ENCODE measurements around the gene NLGN3.

The NLGN3 gene

DNA sequence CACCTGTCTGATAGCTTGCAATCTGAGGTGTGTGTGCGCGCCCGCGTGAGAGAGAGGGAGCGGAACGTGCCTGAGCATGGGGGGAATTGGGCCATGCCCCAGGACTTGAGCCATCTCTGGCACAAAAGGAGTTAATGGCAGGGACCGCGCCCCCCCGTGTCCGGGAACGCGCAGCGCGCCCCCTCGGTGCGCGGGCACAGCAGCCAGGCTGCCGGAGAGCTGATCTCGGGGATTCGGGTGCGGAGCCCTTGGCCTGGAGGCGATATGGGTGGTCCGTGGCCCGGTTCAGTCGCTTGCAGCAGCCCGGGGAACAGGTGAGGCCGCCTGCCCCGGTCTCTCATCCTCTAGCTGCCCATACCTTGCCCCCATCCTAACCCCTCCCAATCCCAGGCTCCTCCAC, at the start of gene NLGN3:
NLGN3 (plus strand) TSS at position 191 of the 400 bp plus-strand sequence. CDS start 2,909 bp downstream, outside the sequence.
- no peak for DNase-seq (ENCODE audit: extremely low read depth, low read depth)
- TF ChIP-seq, protein P1, sequence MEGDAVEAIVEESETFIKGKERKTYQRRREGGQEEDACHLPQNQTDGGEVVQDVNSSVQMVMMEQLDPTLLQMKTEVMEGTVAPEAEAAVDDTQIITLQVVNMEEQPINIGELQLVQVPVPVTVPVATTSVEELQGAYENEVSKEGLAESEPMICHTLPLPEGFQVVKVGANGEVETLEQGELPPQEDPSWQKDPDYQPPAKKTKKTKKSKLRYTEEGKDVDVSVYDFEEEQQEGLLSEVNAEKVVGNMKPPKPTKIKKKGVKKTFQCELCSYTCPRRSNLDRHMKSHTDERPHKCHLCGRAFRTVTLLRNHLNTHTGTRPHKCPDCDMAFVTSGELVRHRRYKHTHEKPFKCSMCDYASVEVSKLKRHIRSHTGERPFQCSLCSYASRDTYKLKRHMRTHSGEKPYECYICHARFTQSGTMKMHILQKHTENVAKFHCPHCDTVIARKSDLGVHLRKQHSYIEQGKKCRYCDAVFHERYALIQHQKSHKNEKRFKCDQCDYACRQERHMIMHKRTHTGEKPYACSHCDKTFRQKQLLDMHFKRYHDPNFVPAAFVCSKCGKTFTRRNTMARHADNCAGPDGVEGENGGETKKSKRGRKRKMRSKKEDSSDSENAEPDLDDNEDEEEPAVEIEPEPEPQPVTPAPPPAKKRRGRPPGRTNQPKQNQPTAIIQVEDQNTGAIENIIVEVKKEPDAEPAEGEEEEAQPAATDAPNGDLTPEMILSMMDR (IDR thresholded peaks at IDR 0.05; ENCODE audit: low read depth, low read length, missing control alignments), result no peak
- no peak within 1 kb of the TSS for H3K4me3 ChIP-seq (replicated peaks; ENCODE audit: low read depth, low read length)

DNA sequence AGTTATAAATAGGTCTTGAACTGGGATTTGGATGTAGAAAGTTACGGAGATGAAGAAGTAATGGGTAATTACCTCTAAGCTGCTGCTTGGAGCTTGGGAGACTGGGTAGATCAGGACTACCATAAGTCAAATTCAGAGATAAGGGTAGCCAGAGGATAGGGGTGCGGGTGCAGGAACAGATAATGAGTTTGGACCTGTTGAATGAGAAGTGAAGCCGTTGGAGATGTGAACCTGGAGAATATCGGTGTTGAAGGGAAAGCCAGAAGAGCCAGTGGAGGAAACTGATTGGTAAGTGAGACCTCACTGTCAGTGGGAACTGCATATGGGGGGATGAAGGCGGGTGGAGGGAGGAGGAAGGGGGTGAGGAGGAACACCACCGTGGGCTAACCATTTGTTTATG, 49.6 kb upstream of the NLGN3 start:
- no peak for DNase-seq (ENCODE audit: extremely low read depth, low read depth)
- peak overlapping the region; percentile 53 for H3K4me3 ChIP-seq (replicated peaks; ENCODE audit: low read depth, low read length)
- TF ChIP-seq, protein P1 (IDR thresholded peaks at IDR 0.05; ENCODE audit: low read depth, low read length, missing control alignments), result no peak

DNA sequence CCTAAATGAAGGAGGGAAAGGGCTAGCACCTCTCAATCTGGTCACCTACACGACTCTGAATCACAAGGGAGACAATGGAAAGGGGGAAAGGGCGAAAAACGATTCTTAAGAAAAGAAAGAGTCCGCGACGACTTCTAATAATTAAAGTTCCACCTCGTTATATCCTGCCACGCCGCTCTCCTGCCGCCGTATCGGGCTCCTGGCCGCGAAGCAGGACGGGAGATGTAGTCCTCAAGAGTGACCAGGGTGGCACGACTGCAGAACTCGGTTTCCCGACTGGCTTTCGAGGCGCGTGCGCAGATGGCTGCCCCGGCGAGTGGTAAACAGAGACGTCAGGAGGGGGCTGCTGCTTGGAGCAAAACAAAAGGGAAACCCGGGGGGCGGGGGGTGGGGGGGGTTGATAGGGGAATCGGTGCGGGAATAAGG, 49.1 kb upstream of the NLGN3 start, which contains the start of gene FOXO4:
FOXO4 (plus strand) TSS at position 297 of the 426 bp plus-strand sequence. CDS start 678 bp downstream, outside the sequence.
- DNase-seq (ENCODE audit: extremely low read depth, low read depth), result peak; percentile 32
- TF ChIP-seq, protein P1 (IDR thresholded peaks at IDR 0.05; ENCODE audit: low read depth, low read length, missing control alignments), result no peak
- peak within 1 kb of the TSS; percentile 53 for H3K4me3 ChIP-seq (replicated peaks; ENCODE audit: low read depth, low read length)

DNA sequence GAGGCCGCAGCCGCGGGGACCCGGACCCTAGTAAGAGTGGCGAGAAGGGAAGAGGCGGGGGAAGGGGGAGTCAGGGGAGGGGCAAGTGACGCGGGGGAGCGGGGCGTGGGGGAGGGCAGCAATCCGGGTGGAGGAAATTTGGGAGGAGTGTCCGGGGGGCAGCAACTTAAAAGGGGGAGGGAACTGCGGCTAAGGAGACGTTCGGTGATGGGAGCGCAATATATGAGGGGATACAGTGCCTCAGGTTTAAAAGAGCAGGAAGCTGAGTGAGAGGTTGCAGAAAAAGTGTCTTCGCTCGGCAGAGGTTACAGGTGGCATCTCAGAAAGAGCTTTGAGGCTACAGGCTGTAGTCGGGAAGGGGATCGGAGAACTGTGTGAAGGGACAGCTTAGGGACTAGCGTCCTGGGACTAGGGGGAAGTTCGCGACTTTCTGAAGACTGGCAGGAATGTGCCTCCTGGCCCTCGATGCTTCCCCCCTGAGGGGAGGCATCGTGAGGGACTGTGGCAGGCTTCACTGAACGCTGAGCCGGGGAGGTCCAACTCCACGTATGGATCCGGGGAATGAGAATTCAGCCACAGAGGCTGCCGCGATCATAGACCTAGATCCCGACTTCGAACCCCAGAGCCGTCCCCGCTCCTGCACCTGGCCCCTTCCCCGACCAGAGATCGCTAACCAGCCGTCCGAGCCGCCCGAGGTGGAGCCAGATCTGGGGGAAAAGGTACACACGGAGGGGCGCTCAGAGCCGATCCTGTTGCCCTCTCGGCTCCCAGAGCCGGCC, 48.5 kb upstream of the NLGN3 start:
- no peak for DNase-seq (ENCODE audit: extremely low read depth, low read depth)
- TF ChIP-seq, protein P1 (IDR thresholded peaks at IDR 0.05; ENCODE audit: low read depth, low read length, missing control alignments), result no peak

DNA sequence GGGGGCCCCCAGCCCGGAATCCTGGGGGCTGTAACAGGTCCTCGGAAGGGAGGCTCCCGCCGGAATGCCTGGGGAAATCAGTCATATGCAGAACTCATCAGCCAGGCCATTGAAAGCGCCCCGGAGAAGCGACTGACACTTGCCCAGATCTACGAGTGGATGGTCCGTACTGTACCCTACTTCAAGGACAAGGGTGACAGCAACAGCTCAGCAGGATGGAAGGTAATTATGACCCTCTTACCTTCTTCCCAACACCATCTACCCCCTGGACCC, 47.9 kb upstream of the NLGN3 start:
- no peak for DNase-seq (ENCODE audit: extremely low read depth, low read depth)

More for the DNA sequence above, 48.5 kb upstream of the NLGN3 start:
- H3K4me3 ChIP-seq (replicated peaks; ENCODE audit: low read depth, low read length), result peak overlapping the region; percentile 53

DNA sequence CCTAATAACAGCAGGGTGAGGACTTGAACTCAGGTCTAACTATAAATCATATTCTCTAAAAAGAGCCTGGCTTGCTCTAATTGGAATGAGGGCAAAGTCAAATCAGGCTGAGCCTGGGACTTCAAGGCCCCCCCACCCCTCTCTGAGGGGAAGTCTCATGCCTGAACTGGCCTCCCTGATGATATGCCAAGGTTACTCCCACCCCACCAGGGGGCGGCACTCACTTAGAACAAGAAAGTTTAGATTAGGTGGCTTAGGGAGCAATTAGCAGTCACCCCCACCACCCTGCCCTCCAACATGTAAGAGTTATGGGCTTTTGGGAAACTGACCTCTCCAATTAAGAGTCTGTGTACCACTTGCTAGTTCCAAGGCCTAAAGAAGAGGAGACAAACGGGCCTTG, 46.3 kb upstream of the NLGN3 start:
- DNase-seq (ENCODE audit: extremely low read depth, low read depth), result no peak
- H3K4me3 ChIP-seq (replicated peaks; ENCODE audit: low read depth, low read length), result no peak overlapping the region
- TF ChIP-seq, protein P1 (IDR thresholded peaks at IDR 0.05; ENCODE audit: low read depth, low read length, missing control alignments), result peak; percentile 51

More for the DNA sequence above, 47.9 kb upstream of the NLGN3 start:
- TF ChIP-seq, protein P1 (IDR thresholded peaks at IDR 0.05; ENCODE audit: low read depth, low read length, missing control alignments), result no peak
- H3K4me3 ChIP-seq (replicated peaks; ENCODE audit: low read depth, low read length), result peak overlapping the region; percentile 53
